ENCODE data around the gene SLC7A9. TPM values are rescaled to one million over a fixed set of nuclear protein-coding genes. Genes with fewer than 3 reads are reported as not detected.
"Not testable (repeated sequence)": the region's sequence is repeated elsewhere in the genome, so short reads cannot be mapped to it uniquely, and the experiment has no call there.

The SLC7A9 gene
- total RNA-seq, 1 donor from 2014 or later: 1.0 TPM

DNA sequence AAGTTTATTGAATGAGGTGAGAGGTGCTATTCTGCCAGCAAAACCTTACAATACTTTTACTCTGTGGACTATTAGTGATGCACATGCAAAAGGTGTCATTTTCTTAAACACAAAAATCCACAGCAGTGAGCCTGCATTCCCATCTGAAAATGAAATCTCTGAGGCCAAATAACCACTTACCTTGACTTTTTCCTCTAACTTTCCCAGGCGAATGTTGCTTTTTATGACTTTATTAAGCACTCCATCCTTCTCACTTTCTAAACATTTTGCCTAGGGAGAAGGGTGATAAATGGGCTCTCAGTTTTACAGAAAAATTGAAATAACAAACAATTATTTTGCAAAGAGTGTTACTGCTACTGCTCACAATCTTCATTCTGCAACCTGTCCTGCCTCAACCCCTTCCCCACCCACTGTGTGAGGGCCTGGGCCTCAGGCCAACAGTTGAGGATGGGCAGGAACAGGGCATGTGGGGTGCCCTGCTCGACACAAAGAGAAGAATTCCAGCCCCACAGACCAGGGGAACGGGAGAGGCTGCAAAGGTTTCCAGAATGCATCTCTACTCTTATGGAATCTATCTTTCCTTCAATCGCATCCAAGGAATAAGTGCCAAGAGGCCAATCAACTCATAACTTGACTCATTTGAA lies 18.1 kb upstream of the SLC7A9 start:
- Histone ChIP-seq H3K4me1 (ENCODE audit: control insufficient read depth in 3 of 3, insufficient read depth in 3 of 3, low read length in 3 of 3) (no peaks in the 10 kb centered on the region), H3K27ac (ENCODE audit: low read depth, low read length) (no peak overlapping the region), H3K9me3 (ENCODE audit: control insufficient read depth in 3 of 3, low read length in 3 of 3) (peaks cover 0 to 2% (median 0%) of the 10 kb centered on the region in 3 donors), H3K9ac (ENCODE audit: low read depth in 1 of 3, low read length in 3 of 3) (no peak overlapping the region), H3K36me3 (ENCODE audit: control insufficient read depth in 3 of 3, insufficient read depth in 3 of 3, low read length in 3 of 3) (peaks cover 12 to 24% (median 13%) of the 10 kb centered on the region in 3 donors), H3K4me3 (ENCODE audit: low read length in 3 of 3) (no peak overlapping the region), H3K27me3 (ENCODE audit: control insufficient read depth in 3 of 3, insufficient read depth in 3 of 3, low read length in 3 of 3) (no peaks in the 10 kb centered on the region)

- H3K27ac ChIP-seq (ENCODE audit: low read depth, low read length): no peak overlapping the region
- no peaks in the 10 kb centered on the region for H3K27me3 ChIP-seq (ENCODE audit: control insufficient read depth in 3 of 3, insufficient read depth in 3 of 3, low read length in 3 of 3)
- no peaks in the 10 kb centered on the region for H3K9me3 ChIP-seq (ENCODE audit: control insufficient read depth in 3 of 3, low read length in 3 of 3)
- H3K4me1 ChIP-seq (ENCODE audit: control insufficient read depth in 3 of 3, insufficient read depth in 3 of 3, low read length in 3 of 3): no peaks in the 10 kb centered on the region
- no peak overlapping the region for H3K9ac ChIP-seq (ENCODE audit: low read depth in 1 of 3, low read length in 3 of 3)
- H3K4me3 ChIP-seq (ENCODE audit: low read length in 3 of 3): no peak overlapping the region
- peaks cover 8 to 24% (median 13%) of the 10 kb centered on the region in 3 donors for H3K36me3 ChIP-seq (ENCODE audit: control insufficient read depth in 3 of 3, insufficient read depth in 3 of 3, low read length in 3 of 3)
Observed at GRCh38 chr19:32886241-32886640, 16.7 kb upstream of the SLC7A9 start.

DNA sequence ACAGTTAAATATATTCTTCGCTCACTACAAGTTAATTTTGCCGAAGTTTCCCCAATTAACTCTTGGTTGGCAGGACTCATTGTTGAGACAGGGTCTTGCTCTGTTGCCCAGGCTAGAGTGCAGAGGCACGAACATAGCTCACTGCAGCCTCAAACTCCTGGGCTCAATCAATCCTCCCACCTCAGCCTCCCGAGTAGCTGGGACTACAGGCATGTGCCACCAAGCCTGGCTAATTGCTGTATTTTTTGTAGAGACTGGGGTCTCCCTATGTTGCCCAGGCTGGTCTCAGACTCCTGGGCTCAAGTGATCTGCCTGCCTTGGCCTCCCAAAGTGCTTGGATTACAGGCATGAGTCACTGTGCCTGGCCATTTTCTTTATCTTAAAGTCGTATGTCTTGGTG lies 15.7 kb upstream of the SLC7A9 start:
- not testable (repeated sequence) for H3K4me1 ChIP-seq (ENCODE audit: control insufficient read depth in 3 of 3, insufficient read depth in 3 of 3, low read length in 3 of 3); H3K27ac ChIP-seq (ENCODE audit: low read depth, low read length); H3K9me3 ChIP-seq (ENCODE audit: control insufficient read depth in 3 of 3, low read length in 3 of 3); H3K9ac ChIP-seq (ENCODE audit: low read depth in 1 of 3, low read length in 3 of 3); H3K27me3 ChIP-seq (ENCODE audit: control insufficient read depth in 3 of 3, insufficient read depth in 3 of 3, low read length in 3 of 3); H3K4me3 ChIP-seq (ENCODE audit: low read length in 3 of 3)
- peaks cover 7 to 14% (median 13%) of the 10 kb centered on the region in 3 donors for H3K36me3 ChIP-seq (ENCODE audit: control insufficient read depth in 3 of 3, insufficient read depth in 3 of 3, low read length in 3 of 3)

GRCh38 chr19:32881766-32882165 lies 12.2 kb upstream of the SLC7A9 start:
- Histone ChIP-seq H3K9ac (ENCODE audit: low read depth in 1 of 3, low read length in 3 of 3) (no peak overlapping the region), H3K36me3 (ENCODE audit: control insufficient read depth in 3 of 3, insufficient read depth in 3 of 3, low read length in 3 of 3) (peaks cover 4 to 9% (median 8%) of the 10 kb centered on the region in 3 donors), H3K4me1 (ENCODE audit: control insufficient read depth in 3 of 3, insufficient read depth in 3 of 3, low read length in 3 of 3) (no peaks in the 10 kb centered on the region), H3K27ac (ENCODE audit: low read depth, low read length) (no peak overlapping the region), H3K9me3 (ENCODE audit: control insufficient read depth in 3 of 3, low read length in 3 of 3) (no peaks in the 10 kb centered on the region), H3K27me3 (ENCODE audit: control insufficient read depth in 3 of 3, insufficient read depth in 3 of 3, low read length in 3 of 3) (no peaks in the 10 kb centered on the region), H3K4me3 (ENCODE audit: low read length in 3 of 3) (no peak overlapping the region)

DNA sequence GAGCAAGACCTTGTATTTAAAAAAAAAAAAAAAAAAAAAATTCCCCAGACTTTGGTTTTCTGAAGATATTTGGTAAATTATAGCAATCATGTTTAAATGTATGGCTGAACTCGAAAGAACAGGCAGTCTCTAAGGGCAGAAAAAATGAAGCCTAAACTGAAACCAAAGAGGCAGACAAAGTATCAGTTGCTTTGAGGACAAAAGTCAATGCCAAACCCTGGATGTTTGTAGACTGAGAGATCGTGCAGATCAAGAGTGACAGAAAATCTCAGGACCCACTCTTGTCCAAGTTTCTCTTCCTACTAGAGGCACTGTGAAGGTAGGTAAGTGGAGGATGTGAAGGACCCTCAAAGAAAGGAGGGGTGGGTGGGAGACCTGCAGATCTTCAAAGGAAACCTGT lies 11.1 kb upstream of the SLC7A9 start:
- no peak overlapping the region for H3K4me3 ChIP-seq (ENCODE audit: low read length in 3 of 3)
- no peaks in the 10 kb centered on the region for H3K4me1 ChIP-seq (ENCODE audit: control insufficient read depth in 3 of 3, insufficient read depth in 3 of 3, low read length in 3 of 3)
- no peak overlapping the region for H3K9ac ChIP-seq (ENCODE audit: low read depth in 1 of 3, low read length in 3 of 3)
- H3K36me3 ChIP-seq (ENCODE audit: control insufficient read depth in 3 of 3, insufficient read depth in 3 of 3, low read length in 3 of 3): peaks cover 4 to 5% (median 4%) of the 10 kb centered on the region in 3 donors
- H3K27me3 ChIP-seq (ENCODE audit: control insufficient read depth in 3 of 3, insufficient read depth in 3 of 3, low read length in 3 of 3): no peaks in the 10 kb centered on the region
- H3K9me3 ChIP-seq (ENCODE audit: control insufficient read depth in 3 of 3, low read length in 3 of 3): no peaks in the 10 kb centered on the region
- no peak overlapping the region for H3K27ac ChIP-seq (ENCODE audit: low read depth, low read length)

GRCh38 chr19:32879741-32880140 lies 10.2 kb upstream of the SLC7A9 start:
- no peaks in the 10 kb centered on the region for H3K4me1 ChIP-seq (ENCODE audit: control insufficient read depth in 3 of 3, insufficient read depth in 3 of 3, low read length in 3 of 3)

GRCh38 chr19:32878988-32879387 lies 9.4 kb upstream of the SLC7A9 start:
- Histone ChIP-seq H3K36me3 (ENCODE audit: control insufficient read depth in 3 of 3, insufficient read depth in 3 of 3, low read length in 3 of 3) (peaks cover 4 to 5% (median 4%) of the 10 kb centered on the region in 3 donors), H3K9ac (ENCODE audit: low read depth in 1 of 3, low read length in 3 of 3) (no peak overlapping the region), H3K9me3 (ENCODE audit: control insufficient read depth in 3 of 3, low read length in 3 of 3) (no peaks in the 10 kb centered on the region), H3K27me3 (ENCODE audit: control insufficient read depth in 3 of 3, insufficient read depth in 3 of 3, low read length in 3 of 3) (no peaks in the 10 kb centered on the region), H3K4me3 (ENCODE audit: low read length in 3 of 3) (no peak overlapping the region), H3K4me1 (ENCODE audit: control insufficient read depth in 3 of 3, insufficient read depth in 3 of 3, low read length in 3 of 3) (no peaks in the 10 kb centered on the region), H3K27ac (ENCODE audit: low read depth, low read length) (no peak overlapping the region)

More at GRCh38 chr19:32879741-32880140, 10.2 kb upstream of the SLC7A9 start:
- Histone ChIP-seq H3K9ac (ENCODE audit: low read depth in 1 of 3, low read length in 3 of 3) (no peak overlapping the region), H3K27me3 (ENCODE audit: control insufficient read depth in 3 of 3, insufficient read depth in 3 of 3, low read length in 3 of 3) (no peaks in the 10 kb centered on the region), H3K36me3 (ENCODE audit: control insufficient read depth in 3 of 3, insufficient read depth in 3 of 3, low read length in 3 of 3) (peaks cover 4 to 5% (median 4%) of the 10 kb centered on the region in 3 donors), H3K27ac (ENCODE audit: low read depth, low read length) (no peak overlapping the region), H3K4me3 (ENCODE audit: low read length in 3 of 3) (no peak overlapping the region), H3K9me3 (ENCODE audit: control insufficient read depth in 3 of 3, low read length in 3 of 3) (no peaks in the 10 kb centered on the region)

DNA sequence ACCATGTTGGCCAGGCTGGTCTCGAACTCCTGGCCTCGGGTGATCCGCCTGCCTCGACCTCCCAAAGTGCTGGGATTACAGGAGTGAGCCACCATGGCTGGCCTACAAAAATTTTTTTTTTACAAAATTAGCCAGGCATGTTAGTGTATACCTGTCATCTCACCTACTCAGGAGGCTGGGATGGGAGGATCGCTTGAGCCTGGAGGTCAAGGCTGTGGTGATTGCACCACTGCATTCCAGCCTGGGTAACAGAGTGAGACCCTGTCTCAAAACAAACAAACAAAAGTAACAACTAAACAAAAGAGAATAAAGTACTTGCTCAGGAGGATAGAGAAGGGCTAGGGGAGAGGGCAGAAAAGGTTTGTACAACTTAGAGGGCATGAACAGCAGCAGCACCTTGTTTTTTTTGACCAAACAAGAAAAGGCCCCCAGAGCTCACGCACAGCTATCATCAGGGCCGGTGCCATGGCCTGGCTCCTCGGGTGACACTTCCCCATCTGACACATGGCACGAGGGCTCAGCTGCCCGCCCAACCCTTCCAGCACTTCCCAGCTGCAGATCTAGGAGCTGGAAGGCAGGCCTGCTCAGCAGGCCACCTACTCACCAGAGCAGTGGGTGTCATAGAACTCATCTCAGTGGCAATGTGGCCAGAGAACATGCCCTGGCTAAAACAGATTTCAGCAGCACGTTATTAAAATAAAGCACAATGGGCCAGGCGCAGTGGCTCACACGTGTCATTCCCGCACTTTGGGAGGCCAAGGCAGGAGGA lies 8.6 kb upstream of the SLC7A9 start:
- Histone ChIP-seq H3K27me3 (ENCODE audit: control insufficient read depth in 3 of 3, insufficient read depth in 3 of 3, low read length in 3 of 3) (no peaks in the 10 kb centered on the region), H3K27ac (ENCODE audit: low read depth, low read length) (no peak overlapping the region), H3K4me3 (ENCODE audit: low read length in 3 of 3) (no peak overlapping the region), H3K36me3 (ENCODE audit: control insufficient read depth in 3 of 3, insufficient read depth in 3 of 3, low read length in 3 of 3) (peaks cover 4 to 5% (median 4%) of the 10 kb centered on the region in 3 donors), H3K4me1 (ENCODE audit: control insufficient read depth in 3 of 3, insufficient read depth in 3 of 3, low read length in 3 of 3) (no peaks in the 10 kb centered on the region), H3K9me3 (ENCODE audit: control insufficient read depth in 3 of 3, low read length in 3 of 3) (no peaks in the 10 kb centered on the region), H3K9ac (ENCODE audit: low read depth in 1 of 3, low read length in 3 of 3) (no peak overlapping the region)

- Histone ChIP-seq H3K9me3 (ENCODE audit: control insufficient read depth in 3 of 3, low read length in 3 of 3) (no peaks in the 10 kb centered on the region), H3K27ac (ENCODE audit: low read depth, low read length) (no peak overlapping the region), H3K36me3 (ENCODE audit: control insufficient read depth in 3 of 3, insufficient read depth in 3 of 3, low read length in 3 of 3) (peaks cover 4 to 5% (median 4%) of the 10 kb centered on the region in 3 donors), H3K9ac (ENCODE audit: low read depth in 1 of 3, low read length in 3 of 3) (no peak overlapping the region), H3K4me1 (ENCODE audit: control insufficient read depth in 3 of 3, insufficient read depth in 3 of 3, low read length in 3 of 3) (no peaks in the 10 kb centered on the region), H3K4me3 (ENCODE audit: low read length in 3 of 3) (no peak overlapping the region), H3K27me3 (ENCODE audit: control insufficient read depth in 3 of 3, insufficient read depth in 3 of 3, low read length in 3 of 3) (no peaks in the 10 kb centered on the region)
Observed at GRCh38 chr19:32877323-32877912, 7.9 kb upstream of the SLC7A9 start.

DNA sequence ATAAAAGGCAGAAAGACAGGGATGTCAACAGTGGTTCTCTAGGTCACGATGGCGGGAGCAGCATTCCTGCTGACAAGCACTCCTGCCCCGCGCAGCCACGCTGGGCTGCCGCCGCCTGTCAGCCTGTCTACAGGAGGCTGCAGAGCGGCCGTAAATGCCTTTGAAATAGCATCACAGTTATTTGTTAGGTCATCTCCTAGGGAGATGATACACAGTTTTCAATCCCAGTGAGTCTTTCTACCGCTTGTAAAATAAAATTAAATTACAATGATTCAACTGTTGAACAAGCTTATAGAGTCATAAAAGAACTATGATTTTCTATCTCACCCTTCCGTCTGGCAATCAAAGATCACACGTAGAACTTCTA lies 7.3 kb upstream of the SLC7A9 start:
- Histone ChIP-seq H3K27ac (ENCODE audit: low read depth, low read length) (no peak overlapping the region), H3K36me3 (ENCODE audit: control insufficient read depth in 3 of 3, insufficient read depth in 3 of 3, low read length in 3 of 3) (peaks cover 4 to 5% (median 4%) of the 10 kb centered on the region in 3 donors), H3K27me3 (ENCODE audit: control insufficient read depth in 3 of 3, insufficient read depth in 3 of 3, low read length in 3 of 3) (no peaks in the 10 kb centered on the region), H3K4me1 (ENCODE audit: control insufficient read depth in 3 of 3, insufficient read depth in 3 of 3, low read length in 3 of 3) (no peaks in the 10 kb centered on the region), H3K4me3 (ENCODE audit: low read length in 3 of 3) (no peak overlapping the region), H3K9me3 (ENCODE audit: control insufficient read depth in 3 of 3, low read length in 3 of 3) (no peaks in the 10 kb centered on the region), H3K9ac (ENCODE audit: low read depth in 1 of 3, low read length in 3 of 3) (no peak overlapping the region)
